GM12891 (cell line): ENCODE measurements around the gene ATP6V1C2.

ENCODE experiments used
- POLR2A ChIP-seq: IDR thresholded peaks from 2 replicates; pipeline ENCODE4 v1.6.1; 2011; ENCODE audit warnings: low read depth, low read length, control low read depth
- POLR2AphosphoS5 ChIP-seq: IDR thresholded peaks from 2 replicates; pipeline ENCODE4 v1.6.1; 2011; ENCODE audit warnings: low read depth, low read length, control low read depth
- POU2F2 ChIP-seq: IDR thresholded peaks from 2 replicates; pipeline ENCODE4 v1.6.1; 2011; ENCODE audit warnings: low read depth, mild to moderate bottlenecking, control low read depth, low read length, moderate library complexity
- TAF1 ChIP-seq: IDR thresholded peaks from 2 replicates; pipeline ENCODE4 v1.6.1; 2011; ENCODE audit warnings: low read depth, low read length, control low read depth

GRCh38 chr2:10793816-10794215 lies 72.4 kb downstream of the ATP6V1C2 start:
- TF ChIP-seq POLR2AphosphoS5 (no peak), POLR2A (no peak), TAF1 (no peak), POU2F2 (no peak)
